ENCODE measurements around the gene EFCAB8.
"Not testable (repeated sequence)": the region's sequence is repeated elsewhere in the genome, so short reads cannot be mapped to it uniquely, and the experiment has no call there.

The EFCAB8 gene

GRCh38 chr20:32912688-32913087 is 54.0 kb downstream of the EFCAB8 start:
- no peak for FAIRE-seq

DNA sequence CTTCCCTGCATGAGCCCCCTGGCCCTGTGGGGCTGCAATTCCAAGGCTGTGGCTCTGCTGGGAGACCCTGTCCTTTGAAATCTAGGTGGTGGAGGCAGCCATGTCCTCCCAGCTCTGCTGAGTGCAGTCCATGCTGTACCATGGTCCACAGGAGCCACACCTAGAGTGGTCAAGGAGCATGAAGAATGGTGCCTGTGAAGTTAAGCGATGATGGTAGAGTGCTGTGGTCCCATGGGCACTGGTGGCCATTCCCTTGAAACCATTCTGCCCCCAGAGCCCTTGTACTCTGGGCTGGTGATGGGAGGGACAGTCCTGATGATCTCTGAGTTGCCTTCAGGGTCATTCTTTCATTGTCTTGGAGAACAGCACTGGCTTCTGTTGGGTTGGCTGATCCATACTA is 55.3 kb downstream of the EFCAB8 start:
- no peak for FAIRE-seq

DNA sequence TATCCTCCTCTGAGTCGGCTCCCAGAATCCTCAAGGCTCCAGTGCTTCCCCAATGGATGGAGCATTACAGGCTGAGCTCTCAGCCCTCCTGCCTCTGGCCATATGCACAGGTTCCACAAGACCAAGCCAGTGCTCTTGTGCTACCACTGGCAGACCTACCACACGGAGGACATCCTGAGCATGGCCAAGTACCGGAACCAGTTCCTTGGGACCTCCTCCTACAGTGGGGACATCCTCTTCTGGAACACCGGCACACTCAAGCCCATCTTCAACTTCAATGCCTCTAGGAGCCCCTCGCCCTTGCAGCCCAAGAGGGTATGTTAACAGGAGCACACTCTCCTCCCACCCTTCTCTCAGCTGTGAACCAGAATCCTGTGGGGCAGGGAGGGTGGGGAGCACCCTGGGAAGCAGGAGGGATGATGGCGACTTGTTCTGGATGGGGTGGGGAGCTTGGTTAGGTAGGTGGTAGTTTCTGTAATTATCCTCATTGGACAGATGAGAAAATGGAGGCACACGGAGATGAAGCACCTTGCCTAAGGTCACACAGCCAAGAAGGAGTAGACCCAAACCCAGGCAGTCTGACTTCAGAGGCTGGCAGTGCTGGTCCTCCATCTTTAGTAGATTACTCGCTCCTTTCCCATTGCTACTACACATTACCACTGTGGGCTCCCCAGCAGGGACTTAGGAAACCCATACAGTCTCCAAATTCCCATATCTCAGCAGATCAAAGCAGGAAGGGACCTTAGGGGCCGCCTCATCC is 58.6 kb downstream of the EFCAB8 start:
- FAIRE-seq, result no peak

DNA sequence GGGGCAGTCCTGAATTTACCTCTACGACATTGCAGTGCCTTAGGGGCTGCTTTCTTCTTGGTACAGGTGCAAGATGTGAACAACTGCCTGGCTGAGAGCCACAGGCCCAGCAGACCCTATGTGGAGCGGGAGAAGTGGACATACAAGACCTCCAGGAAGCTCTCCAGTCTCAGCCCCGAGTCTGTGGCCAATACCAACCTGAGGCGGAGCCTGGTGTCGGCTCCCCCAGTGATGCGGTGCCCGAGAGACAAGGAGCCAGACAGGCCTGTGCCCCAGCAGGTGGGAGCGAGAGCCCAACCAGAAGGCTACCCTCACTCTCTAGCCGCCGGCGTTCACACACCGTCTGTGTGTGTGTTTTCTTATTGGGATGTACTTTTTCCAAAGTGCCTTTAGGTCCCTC is 59.6 kb downstream of the EFCAB8 start:
- FAIRE-seq, result no peak

DNA sequence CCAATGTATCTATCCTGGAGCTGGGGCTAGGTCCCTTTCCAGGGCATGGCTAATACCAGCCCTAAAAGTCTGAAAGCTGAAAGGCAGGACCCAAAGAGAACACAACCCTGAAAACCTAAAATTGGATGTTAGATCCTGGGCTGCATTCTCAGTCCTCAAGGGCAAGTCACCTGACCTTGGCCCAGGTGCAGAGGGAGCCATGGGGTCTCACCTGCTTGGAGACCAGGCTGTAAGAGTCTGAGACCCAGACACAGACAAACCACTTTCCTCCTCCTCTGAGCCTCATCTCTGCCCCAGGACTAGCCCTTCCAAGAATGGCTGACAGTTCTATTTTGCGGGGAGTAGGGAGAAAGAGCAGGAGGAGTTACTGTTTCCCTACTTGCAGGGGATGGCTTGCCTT is 60.0 kb downstream of the EFCAB8 start:
- FAIRE-seq, result no peak

DNA sequence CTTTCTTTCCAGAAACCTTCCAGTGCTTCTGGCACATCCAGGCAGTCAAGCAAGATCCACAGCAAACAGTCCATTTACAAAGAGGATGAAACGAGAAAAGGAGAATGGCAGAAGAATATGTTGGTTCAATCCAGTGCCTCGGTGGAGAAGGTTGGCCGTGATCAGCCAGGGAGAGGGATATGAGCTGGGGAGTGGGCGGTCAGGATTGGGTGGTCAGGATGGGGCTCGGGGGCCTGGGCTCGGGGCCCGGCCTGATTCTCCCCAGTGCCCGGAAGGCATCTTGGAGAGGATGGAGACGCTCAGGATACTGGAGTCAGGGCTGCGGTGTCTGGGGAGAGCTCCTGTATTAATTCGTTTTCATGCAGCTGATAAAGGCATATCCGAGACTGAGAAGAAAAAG is 61.3 kb downstream of the EFCAB8 start:
- no peak for FAIRE-seq

DNA sequence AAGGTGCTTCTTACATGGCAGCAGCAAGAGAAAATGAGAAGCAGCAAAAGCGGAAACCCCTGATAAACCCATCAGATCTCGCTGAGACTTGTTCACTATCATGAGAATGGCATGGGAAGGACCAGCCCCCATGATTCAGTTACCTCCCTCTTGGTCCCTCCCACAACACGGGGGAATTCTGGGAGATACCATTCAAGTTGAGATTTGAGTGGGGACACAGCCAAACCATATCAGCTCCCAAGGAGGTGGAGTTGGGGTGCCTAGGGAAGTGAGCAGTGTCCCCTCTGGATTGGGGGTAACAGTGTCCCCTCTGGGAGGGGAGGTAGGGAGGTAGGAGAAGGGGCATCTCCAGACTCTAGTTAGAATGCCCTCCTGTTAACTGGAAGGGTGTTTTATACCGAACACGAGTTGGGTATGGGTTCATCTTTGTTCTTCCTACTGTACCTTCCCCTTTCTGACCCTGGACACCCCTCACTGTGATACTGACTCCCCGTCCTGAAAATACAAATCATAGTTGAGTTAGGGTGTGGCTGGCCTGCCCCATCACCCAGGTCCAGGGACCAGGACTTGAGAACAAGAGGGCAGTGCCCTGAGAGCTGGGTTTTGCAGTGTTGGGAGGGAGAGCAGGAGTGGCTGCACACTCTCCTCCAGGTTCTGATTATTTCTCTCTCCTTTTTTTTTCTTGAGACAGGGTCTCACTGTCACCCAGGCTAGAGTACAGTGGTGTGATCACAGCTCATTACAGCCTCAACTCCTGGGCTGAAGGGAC is 62.0 kb downstream of the EFCAB8 start:
- no peak for FAIRE-seq

- no peak for FAIRE-seq
Observed at GRCh38 chr20:32922466-32922865, 63.7 kb downstream of the EFCAB8 start.

- no peak for FAIRE-seq
Observed at GRCh38 chr20:32924781-32925180, 66.1 kb downstream of the EFCAB8 start.

DNA sequence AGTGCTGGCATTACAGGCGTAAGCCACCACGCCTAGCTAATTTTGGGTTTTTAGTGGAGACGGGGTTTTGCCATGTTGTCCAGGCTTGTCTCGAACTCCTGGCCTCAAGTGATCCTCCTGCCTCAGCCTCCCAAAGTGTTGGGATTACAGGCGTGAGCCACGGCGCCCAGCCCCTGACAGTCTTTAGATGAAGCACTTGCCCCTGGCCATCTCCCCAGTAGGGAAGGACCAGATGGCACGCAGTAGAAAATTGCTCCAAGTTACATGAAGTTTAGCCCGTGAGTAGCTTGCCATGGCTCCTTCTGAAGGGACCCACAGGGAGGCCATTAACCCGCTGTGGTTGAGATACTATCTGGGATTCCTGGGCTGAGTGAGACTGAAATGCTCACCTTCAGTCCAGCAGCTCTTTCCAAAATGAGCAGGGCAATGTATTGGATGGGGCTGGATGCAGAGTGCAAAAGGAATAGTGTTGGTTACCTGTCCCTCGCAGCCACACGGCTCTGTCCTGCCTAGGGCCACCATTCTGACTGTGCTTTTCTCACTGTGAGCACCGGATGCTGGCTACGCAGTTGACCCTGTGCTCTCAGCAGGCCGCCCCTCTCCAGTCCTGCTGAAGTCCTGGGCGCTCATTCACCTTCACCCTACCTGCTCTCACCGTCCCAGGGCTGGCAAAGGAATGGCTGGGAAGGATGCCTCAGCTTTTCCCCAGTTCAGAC is 66.9 kb downstream of the EFCAB8 start:
- no peak for FAIRE-seq

- no peak for FAIRE-seq
Observed at GRCh38 chr20:32929162-32929561, 70.4 kb downstream of the EFCAB8 start.

DNA sequence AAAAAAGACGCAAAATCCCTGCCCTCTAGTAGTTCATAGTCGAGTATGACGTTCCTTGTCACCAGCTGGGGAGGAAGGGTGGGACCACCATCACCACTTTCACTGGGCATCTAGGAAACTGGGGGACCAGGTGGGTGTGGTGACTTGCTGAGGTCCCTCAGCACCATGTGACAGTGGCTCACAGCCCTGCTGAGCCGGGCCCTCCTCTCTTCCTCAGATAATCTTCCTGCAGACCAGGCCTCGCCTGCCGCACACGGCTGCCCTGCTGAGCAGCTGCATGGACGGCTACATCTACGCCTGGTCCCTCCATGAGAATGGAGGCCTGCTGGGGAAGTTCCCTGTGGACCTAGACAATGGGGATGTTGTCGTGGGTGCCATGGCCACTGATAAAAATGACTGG is 71.5 kb downstream of the EFCAB8 start:
- FAIRE-seq, result no peak

- no peak for FAIRE-seq
Observed at GRCh38 chr20:32930701-32931100, 72.0 kb downstream of the EFCAB8 start.

- no peak for FAIRE-seq
Observed at GRCh38 chr20:32934580-32934979, 75.9 kb downstream of the EFCAB8 start.

DNA sequence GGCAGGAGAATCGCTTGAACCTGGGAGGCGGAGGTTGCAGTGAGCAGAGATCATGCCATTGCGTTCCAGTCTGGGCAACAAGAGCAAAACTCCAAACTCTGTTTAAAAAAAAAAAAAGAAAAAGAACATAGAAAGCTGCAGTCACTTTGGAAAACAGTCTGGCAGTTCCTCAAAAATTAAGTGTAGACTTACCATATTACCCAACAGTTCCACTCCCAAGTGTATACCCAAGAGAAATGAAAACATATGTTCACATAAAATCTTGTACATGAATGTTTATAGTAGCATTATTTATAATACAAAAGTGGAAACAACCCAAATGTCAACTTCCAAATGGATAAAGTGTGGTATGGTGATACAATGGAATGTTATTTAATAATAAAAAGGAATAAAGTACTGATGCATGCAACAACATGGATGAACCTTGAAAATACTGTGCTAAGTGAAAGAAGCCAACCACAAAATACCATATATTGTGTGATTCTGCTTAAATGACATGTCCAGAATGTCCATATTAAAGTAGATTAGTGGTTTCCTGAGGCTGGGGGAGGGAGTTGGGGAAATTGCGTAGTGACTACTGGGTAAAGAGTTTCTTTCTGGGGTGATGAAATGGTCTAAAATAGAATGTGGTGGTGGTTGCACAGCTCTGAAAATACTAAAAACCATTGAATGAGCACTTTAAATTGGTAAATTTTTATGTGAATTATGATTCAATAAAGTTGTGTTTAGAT is 82.6 kb downstream of the EFCAB8 start:
- FAIRE-seq, result no peak

GRCh38 chr20:32943490-32944052 is 84.8 kb downstream of the EFCAB8 start:
- FAIRE-seq, result no peak

- no peak for FAIRE-seq
Observed at GRCh38 chr20:32945710-32946221, 87.0 kb downstream of the EFCAB8 start.

DNA sequence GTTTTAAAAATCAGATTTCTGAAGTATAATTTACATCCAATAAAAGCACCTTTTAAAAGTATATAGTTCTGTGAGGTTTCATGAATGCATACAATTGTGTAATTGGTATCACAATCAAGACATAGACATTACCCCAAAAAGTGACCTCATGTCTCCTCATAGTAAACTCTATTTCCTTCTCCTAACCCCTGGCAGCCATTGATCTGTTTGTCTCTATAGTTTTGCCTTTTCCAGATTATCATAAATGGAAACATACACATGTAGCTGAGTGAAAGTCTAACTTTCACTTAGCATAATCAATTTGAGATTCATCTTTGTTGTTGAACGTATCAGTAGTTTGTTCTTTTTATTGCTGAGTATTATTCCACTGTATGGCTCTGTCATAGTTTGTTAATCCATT is 87.9 kb downstream of the EFCAB8 start:
- FAIRE-seq, result no peak

- not testable (repeated sequence) for FAIRE-seq
Observed at GRCh38 chr20:32950539-32950938, 91.8 kb downstream of the EFCAB8 start.

- FAIRE-seq, result no peak
Observed at GRCh38 chr20:32957459-32957858, 98.7 kb downstream of the EFCAB8 start.

- FAIRE-seq, result no peak
Observed at GRCh38 chr20:32958574-32958973, 99.9 kb downstream of the EFCAB8 start.

All from G401.6 (cell line).